B cell (primary cell): ENCODE results near the gene CEP95. TPM values are rescaled to one million over a fixed set of nuclear protein-coding genes. Genes with fewer than 3 reads are reported as not detected.

Source experiments
- ATAC-seq: fragments of 200-7000 bp; cut with Tn5 transposase; one replicate; pipeline ENCODE4 v1.10.0; 2021; ENCODE audit warnings: low read depth, mild to moderate bottlenecking, moderate number of reproducible peaks, moderate library complexity
- CTCF ChIA-PET: fragments of 350-600 bp; sonication (Branson Sonifier 250); formaldehyde crosslinking; loops from one replicate; lab custom pipeline; 2021; ENCODE audit warnings: antibody characterized with exemption, inconsistent platforms; lab: Charles Lee
- POLR2A ChIA-PET: fragments of 350-600 bp; sonication (Branson Sonifier 250); formaldehyde crosslinking; loops from one replicate; lab custom pipeline; 2021; ENCODE audit warnings: antibody characterized with exemption; lab: Charles Lee
- DNase-seq: peaks from one replicate; pipeline ENCODE4 v3.0.0; 2013
- H2AFZ ChIP-seq: 2 replicates; pipeline ENCODE4 v1.6.1; 2012; ENCODE audit warnings: mild to moderate bottlenecking, low read depth, low read length; ENCODE audit not compliant: insufficient read depth, poor library complexity, severe bottlenecking
- H3K27ac ChIP-seq, 2 donors: 1 replicate in 1 of 2; 2 replicates in 1 of 2; pipeline ENCODE4 v1.5.1; 2012 to 2013; ENCODE audit warnings: low read length in 2 of 2, mild to moderate bottlenecking in 2 of 2, moderate library complexity in 1 of 2
- H3K27me3 ChIP-seq, 4 experiments: fragments of 200-600 bp in 1 of 4; sonication (generic) in 1 of 4; replicated peaks in 1 of 4; 1 replicate in 2 of 4; 2 replicates in 2 of 4; pipeline versions ENCODE4 v1.6.1 to v1.7.0; 2013 to 2016; ENCODE audit warnings: low read length in 3 of 4, mild to moderate bottlenecking in 2 of 4, mixed read lengths in 1 of 4, moderate library complexity in 1 of 4; ENCODE audit not compliant: insufficient read depth in 4 of 4, control insufficient read depth in 3 of 4; ENCODE audit errors: control extremely low read depth in 1 of 4
- H3K36me3 ChIP-seq, 2 experiments: replicated peaks in 1 of 2; 1 replicate in 1 of 2; 2 replicates in 1 of 2; pipeline versions ENCODE4 v1.6.1 to v1.7.1; 2013; ENCODE audit warnings: low read length in 1 of 2; ENCODE audit not compliant: insufficient read depth in 2 of 2, control insufficient read depth in 1 of 2; ENCODE audit errors: control extremely low read depth in 1 of 2, extremely low read depth in 1 of 2
- H3K4me1 ChIP-seq, 2 donors: fragments of 200-600 bp in 1 of 2; sonication (generic) in 1 of 2; 1 replicate in 1 of 2; 2 replicates in 1 of 2; pipeline versions ENCODE4 v1.5.1 to v1.6.1; 2013 to 2017; ENCODE audit warnings: low read length in 2 of 2; ENCODE audit not compliant: control insufficient read depth in 2 of 2, insufficient read depth in 2 of 2
- H3K4me2 ChIP-seq: replicated peaks from 2 replicates; pipeline ENCODE3; 2012; ENCODE audit warnings: mild to moderate bottlenecking, low read depth, low read length; ENCODE audit not compliant: poor library complexity, severe bottlenecking
- H3K4me3 ChIP-seq, 5 experiments: fragments of 200-600 bp in 1 of 5; sonication (generic) in 1 of 5; 1 replicate in 3 of 5; 2 replicates in 2 of 5; pipeline versions ENCODE4 v1.5.1 to v1.7.0; 2011 to 2016; ENCODE audit warnings: low read length in 4 of 5, mild to moderate bottlenecking in 4 of 5, low read depth in 2 of 5, control low read depth in 1 of 5, moderate library complexity in 1 of 5; ENCODE audit not compliant: insufficient read depth in 1 of 5; ENCODE audit errors: control extremely low read depth in 1 of 5, extremely low read depth in 1 of 5
- H3K79me2 ChIP-seq: fragments of 200-600 bp; sonication (generic); one replicate; pipeline ENCODE4 v1.6.0; 2016; ENCODE audit warnings: low read length; ENCODE audit not compliant: control insufficient read depth, insufficient read depth
- H3K9ac ChIP-seq: fragments of 200-600 bp; sonication (generic); 2 replicates; pipeline ENCODE4 v1.6.1; 2017; ENCODE audit warnings: mild to moderate bottlenecking, low read length, moderate library complexity
- H3K9me3 ChIP-seq, 3 donors: one replicate each; pipeline versions ENCODE4 v1.6.1 to v1.7.1; 2013; ENCODE audit warnings: low read length in 2 of 3; ENCODE audit not compliant: control insufficient read depth in 2 of 3, insufficient read depth in 1 of 3; ENCODE audit errors: control extremely low read depth in 1 of 3
- H4K20me1 ChIP-seq: 2 replicates; pipeline ENCODE4 v1.6.0; 2012; ENCODE audit warnings: mild to moderate bottlenecking, low read length; ENCODE audit not compliant: insufficient read depth, control insufficient read depth, poor library complexity, severe bottlenecking
- H3K27ac Mint-ChIP-seq: one replicate; pipeline ENCODE4 v1.8.0; 2021; ENCODE audit warnings: mixed read lengths
- H3K27me3 Mint-ChIP-seq: one replicate; pipeline ENCODE4 v1.8.0; 2021; ENCODE audit warnings: mixed read lengths
- H3K4me1 Mint-ChIP-seq: one replicate; pipeline ENCODE4 v1.8.0; 2021; ENCODE audit warnings: mixed read lengths
- H3K4me3 Mint-ChIP-seq: one replicate; pipeline ENCODE4 v1.8.0; 2021; ENCODE audit warnings: mixed read lengths
- H3K9me3 Mint-ChIP-seq: one replicate; pipeline ENCODE4 v1.8.0; 2022; ENCODE audit warnings: mixed read lengths; ENCODE audit not compliant: insufficient read depth
- EZH2 ChIP-seq: IDR thresholded peaks from 2 replicates; pipeline ENCODE4 v1.6.1; 2012; ENCODE audit warnings: borderline replicate concordance, low read depth, mild to moderate bottlenecking, moderate library complexity, low read length; ENCODE audit not compliant: insufficient read depth, poor library complexity, severe bottlenecking
- WGBS: methylation state at CpG from one replicate; pipeline ENCODE4 v1.1.5; 2013; ENCODE audit warnings: missing lambda C conversion rate; ENCODE audit not compliant: insufficient coverage; 5-methylcytosine and 5-hydroxymethylcytosine counted together
- intact Hi-C: fragments of 100-400 bp; cut with micrococcal nuclease; formaldehyde crosslinking; loops from one replicate; pipeline ENCODE4 v1.10.0; 2022
- polyA plus RNA-seq: library from polyadenylated mRNA; depleted of rRNA; stranded (reverse); fragments of >200 nt; gene quantifications from 2 replicates; pipeline ENCODE4 v1.2.3, GENCODE V29; 2012
- total RNA-seq, 2 donors: library from RNA; stranded (reverse); fragments of 120-200 nt in 1 of 2; gene quantifications; 1 replicate in 1 of 2; 2 replicates in 1 of 2; pipeline versions ENCODE4 v1.2.3 to v1.2.4, GENCODE V29; 2013 to 2022
- TF ChIP-seq, protein P1 (sequence below): fragments of 200-600 bp; IDR thresholded peaks from one replicate; pipeline ENCODE4 v1.8.0; 2022; ENCODE audit warnings: antibody characterized with exemption, mild to moderate bottlenecking

The CEP95 gene
- total and polyA plus RNA-seq, 2 donors (not counting 1 experiment from before 2014, with no cell fraction given): 71.1 to 122 TPM

DNA sequence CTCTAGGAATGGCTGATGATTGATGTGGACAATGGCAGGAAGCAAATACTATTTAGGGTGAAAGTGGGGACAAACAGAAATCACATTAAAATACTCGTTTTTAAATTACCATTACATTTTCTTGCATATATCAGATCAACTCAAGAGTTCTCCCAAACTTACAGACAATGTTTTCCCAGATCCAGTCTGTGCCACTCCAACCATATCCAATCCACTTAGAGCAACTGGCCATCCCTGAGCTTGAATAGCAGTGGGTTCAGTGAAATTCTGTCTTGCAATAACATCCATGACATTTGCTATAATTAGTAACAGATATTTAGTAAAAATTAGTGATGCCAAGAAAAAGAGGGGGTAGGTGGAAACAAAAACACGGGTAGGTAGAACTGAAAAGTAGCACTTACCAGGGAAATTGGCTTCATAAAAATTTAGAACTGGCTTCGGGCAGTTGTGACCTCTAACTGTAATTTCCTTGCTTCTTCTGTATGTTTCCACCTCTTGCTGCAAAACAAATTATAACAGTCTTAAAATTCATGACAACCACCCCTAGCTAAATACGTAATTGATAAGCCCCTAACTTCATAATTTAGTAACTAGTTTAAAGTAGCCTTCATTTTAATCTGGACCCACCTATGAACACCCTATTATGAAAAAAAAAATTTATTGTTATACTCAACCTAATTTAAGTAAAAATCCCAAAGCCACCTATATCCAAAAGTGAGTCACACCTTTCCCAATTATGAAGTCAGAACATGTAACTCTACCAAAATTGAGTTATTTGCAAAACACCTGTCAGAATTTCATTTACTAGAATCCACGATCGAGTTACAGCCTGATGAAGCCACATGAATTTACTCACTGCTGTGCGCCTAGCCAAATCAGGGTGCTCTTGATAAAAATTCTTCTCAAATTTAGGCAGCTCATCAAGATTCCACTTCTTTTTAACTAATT lies 2.7 kb upstream of the CEP95 start:
- Histone ChIP-seq H3K27me3 (no peaks in the 10 kb centered on the region), H3K4me1 (peaks cover 27 to 32% of the 10 kb centered on the region in 2 donors), H2AFZ (no peak overlapping the region), H3K27ac (peak overlapping the region; percentile 99 to 100), H3K4me2 (peak overlapping the region; percentile 83), H4K20me1 (peaks cover 73% of the 10 kb centered on the region), H3K36me3 (peaks cover 4 to 61% of the 10 kb centered on the region in 2 experiments), H3K79me2 (peaks cover 65% of the 10 kb centered on the region), H3K4me3 (peak overlapping the region; percentile 97 to 100 (median 99)), H3K9ac (peak overlapping the region; percentile 100), H3K9me3 (no peaks in the 10 kb centered on the region)
- H3K27me3 Mint-ChIP-seq: no peaks in the 10 kb centered on the region
- intact Hi-C loops: no loop called here
- TF ChIP-seq, protein P1, sequence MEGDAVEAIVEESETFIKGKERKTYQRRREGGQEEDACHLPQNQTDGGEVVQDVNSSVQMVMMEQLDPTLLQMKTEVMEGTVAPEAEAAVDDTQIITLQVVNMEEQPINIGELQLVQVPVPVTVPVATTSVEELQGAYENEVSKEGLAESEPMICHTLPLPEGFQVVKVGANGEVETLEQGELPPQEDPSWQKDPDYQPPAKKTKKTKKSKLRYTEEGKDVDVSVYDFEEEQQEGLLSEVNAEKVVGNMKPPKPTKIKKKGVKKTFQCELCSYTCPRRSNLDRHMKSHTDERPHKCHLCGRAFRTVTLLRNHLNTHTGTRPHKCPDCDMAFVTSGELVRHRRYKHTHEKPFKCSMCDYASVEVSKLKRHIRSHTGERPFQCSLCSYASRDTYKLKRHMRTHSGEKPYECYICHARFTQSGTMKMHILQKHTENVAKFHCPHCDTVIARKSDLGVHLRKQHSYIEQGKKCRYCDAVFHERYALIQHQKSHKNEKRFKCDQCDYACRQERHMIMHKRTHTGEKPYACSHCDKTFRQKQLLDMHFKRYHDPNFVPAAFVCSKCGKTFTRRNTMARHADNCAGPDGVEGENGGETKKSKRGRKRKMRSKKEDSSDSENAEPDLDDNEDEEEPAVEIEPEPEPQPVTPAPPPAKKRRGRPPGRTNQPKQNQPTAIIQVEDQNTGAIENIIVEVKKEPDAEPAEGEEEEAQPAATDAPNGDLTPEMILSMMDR: no peak
- no peak for TF ChIP-seq EZH2
- DNase-seq: no peak
- WGBS: 58% methylated on average over 3 of the region's 7 CpGs
- ATAC-seq: no peak
- H3K4me1 Mint-ChIP-seq: peaks cover 65% of the 10 kb centered on the region
- ChIA-PET POLR2A (interaction anchor here (1.1 kb wide), 1 partner anchor 730 kb away, joined by 4 read pairs; the partner anchor contains the start of genes CCDC47 and DDX42), CTCF (interaction anchor here (4.1 to 5.5 kb wide), 3 partner anchors 7 to 83 kb away, joined by 29 to 125 read pairs (median 35); partner anchors contain the start of gene POLG2)
- peak overlapping the region; percentile 99 for H3K27ac Mint-ChIP-seq
- no peaks in the 10 kb centered on the region for H3K9me3 Mint-ChIP-seq
- peak overlapping the region; percentile 97 for H3K4me3 Mint-ChIP-seq
